Ascending aorta (tissue), 2 donors: ENCODE measurements around the gene PPFIA2. TPM values are rescaled to one million over a fixed set of nuclear protein-coding genes. Genes with fewer than 3 reads are reported as not detected.

Experiments used
- DNase-seq, 2 donors: peaks; one replicate each; pipeline ENCODE4 v3.0.0-alpha.2; 2019; ENCODE audit warnings: low spot score in 2 of 2
- H3K27ac ChIP-seq, 2 donors: fragments of 200-600 bp; sonication (generic); one replicate each; pipeline ENCODE4 v1.5.1; 2016 to 2017; ENCODE audit warnings: mild to moderate bottlenecking in 1 of 2
- H3K27me3 ChIP-seq: fragments of 200-600 bp; sonication (generic); one replicate; pipeline ENCODE4 v1.5.1; 2017
- H3K36me3 ChIP-seq, 2 donors: fragments of 200-600 bp; sonication (generic); one replicate each; pipeline ENCODE4 v1.5.1; 2016
- H3K4me1 ChIP-seq, 2 donors: fragments of 200-600 bp; sonication (generic); one replicate each; pipeline ENCODE4 v1.5.1; 2016 to 2017; ENCODE audit warnings: mild to moderate bottlenecking in 1 of 2
- H3K4me3 ChIP-seq, 2 donors: fragments of 200-600 bp; sonication (generic); one replicate each; pipeline ENCODE4 v1.5.1; 2016 to 2017; ENCODE audit warnings: mild to moderate bottlenecking in 1 of 2
- H3K9me3 ChIP-seq, 2 donors: fragments of 200-600 bp; sonication (generic); one replicate each; pipeline ENCODE4 v1.5.1; 2016
- intact Hi-C: fragments of 100-400 bp; cut with DNase I; formaldehyde crosslinking; loops from one replicate; pipeline ENCODE4 v1.15.1; 2023
- total RNA-seq: library from RNA; depleted of rRNA; stranded (reverse); fragments of >200 nt; gene quantifications from one replicate; pipeline ENCODE4 v1.1.0, GENCODE V29; 2016
- TF ChIP-seq, protein P1 (sequence below), 3 experiments: fragments of 200-600 bp in 2 of 3; fragments of 450-650 bp in 1 of 3; sonication (generic) in 2 of 3; IDR thresholded peaks; one replicate each; pipeline ENCODE4 v1.5.1; 2016 to 2019; ENCODE audit warnings: antibody characterized with exemption in 3 of 3, mild to moderate bottlenecking in 1 of 3, moderate library complexity in 1 of 3

The PPFIA2 gene
- total RNA-seq, 1 donor from 2014 or later = 15.0 TPM

DNA sequence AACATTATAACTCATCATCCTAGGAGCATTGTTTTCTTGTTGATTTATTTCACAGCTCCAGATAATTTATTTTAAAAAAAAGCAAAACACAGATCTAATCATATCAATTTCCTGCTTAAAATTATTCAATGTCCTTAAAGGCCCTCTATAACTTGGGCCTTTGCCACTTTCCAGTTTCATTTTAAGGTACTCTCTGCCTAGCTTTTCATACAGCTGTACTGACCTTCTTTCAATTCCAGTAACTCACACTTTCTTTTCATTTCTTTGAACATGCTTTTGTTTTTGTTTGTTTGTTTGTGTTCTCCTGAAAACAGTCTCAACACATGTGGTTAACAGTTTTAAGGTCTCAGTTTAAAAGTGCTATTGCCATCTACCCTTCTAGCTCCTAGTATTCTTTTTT is 399.4 kb downstream of the PPFIA2 start:
- DNase-seq = no peak
- no peak overlapping the region for H3K4me3 ChIP-seq
- TF ChIP-seq, protein P1, sequence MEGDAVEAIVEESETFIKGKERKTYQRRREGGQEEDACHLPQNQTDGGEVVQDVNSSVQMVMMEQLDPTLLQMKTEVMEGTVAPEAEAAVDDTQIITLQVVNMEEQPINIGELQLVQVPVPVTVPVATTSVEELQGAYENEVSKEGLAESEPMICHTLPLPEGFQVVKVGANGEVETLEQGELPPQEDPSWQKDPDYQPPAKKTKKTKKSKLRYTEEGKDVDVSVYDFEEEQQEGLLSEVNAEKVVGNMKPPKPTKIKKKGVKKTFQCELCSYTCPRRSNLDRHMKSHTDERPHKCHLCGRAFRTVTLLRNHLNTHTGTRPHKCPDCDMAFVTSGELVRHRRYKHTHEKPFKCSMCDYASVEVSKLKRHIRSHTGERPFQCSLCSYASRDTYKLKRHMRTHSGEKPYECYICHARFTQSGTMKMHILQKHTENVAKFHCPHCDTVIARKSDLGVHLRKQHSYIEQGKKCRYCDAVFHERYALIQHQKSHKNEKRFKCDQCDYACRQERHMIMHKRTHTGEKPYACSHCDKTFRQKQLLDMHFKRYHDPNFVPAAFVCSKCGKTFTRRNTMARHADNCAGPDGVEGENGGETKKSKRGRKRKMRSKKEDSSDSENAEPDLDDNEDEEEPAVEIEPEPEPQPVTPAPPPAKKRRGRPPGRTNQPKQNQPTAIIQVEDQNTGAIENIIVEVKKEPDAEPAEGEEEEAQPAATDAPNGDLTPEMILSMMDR (IDR thresholded peaks at IDR 0.05) = no peak
- peaks cover 0 to 3% of the 10 kb centered on the region in 2 donors for H3K36me3 ChIP-seq
- H3K27ac ChIP-seq = no peak overlapping the region
- no peaks in the 10 kb centered on the region for H3K4me1 ChIP-seq
- no peaks in the 10 kb centered on the region for H3K9me3 ChIP-seq
- H3K27me3 ChIP-seq = no peaks in the 10 kb centered on the region
- intact Hi-C loops = no loop called here

DNA sequence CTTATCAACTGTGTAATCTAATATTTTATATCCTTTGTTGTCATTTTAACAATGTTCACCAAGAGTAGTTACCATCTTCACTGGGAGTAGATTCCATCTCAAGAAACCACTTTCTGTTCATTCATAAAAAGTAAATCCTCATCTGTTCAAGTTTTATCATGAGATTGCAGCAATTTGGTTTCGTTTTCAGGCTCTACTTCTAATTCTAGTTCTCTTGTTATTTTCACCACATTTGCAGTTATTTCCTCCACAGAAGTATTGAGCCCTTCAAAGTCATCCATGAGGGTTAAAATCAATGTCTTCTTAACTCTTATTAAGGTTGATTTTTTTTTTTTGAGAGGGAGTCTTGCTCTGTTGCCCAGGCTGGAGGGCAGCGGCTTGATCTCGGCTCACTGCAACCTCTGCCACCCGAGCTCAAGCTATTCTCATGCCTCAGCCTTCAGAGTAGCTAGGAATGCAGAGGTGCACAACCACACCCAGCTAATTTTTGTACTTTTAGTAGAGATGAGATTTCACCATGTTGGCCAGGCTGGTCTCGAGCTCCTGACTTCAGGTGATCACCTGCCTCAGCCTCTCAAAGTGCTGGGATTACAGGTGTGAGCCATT is 404.7 kb downstream of the PPFIA2 start:
- TF ChIP-seq, protein P1 (IDR thresholded peaks at IDR 0.05) = no peak
- intact Hi-C loops = no loop called here
- Histone ChIP-seq H3K4me1 (no peaks in the 10 kb centered on the region), H3K27ac (no peak overlapping the region), H3K4me3 (no peak overlapping the region), H3K27me3 (no peaks in the 10 kb centered on the region), H3K9me3 (no peaks in the 10 kb centered on the region), H3K36me3 (peaks cover 0 to 11% of the 10 kb centered on the region in 2 donors)
- no peak for DNase-seq

DNA sequence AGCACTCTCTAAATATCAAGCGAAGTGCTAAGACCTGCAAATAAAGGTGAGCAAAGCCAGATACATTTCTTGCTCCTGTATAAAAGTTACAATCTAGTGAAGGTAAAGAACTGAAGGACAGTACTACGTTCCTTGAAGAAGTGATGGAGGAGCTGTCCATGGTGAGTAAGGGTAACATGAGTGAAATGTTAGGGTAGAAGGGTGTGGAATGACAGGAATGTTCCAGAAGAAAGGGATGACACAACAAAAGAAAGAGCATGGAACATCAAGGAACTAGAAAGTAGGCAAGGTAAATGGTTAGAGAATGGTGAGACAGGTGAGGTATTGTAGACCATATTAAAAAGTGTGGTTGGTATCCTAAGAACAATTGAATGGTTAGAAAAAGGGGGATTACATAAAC is 408.8 kb downstream of the PPFIA2 start:
- TF ChIP-seq, protein P1 (IDR thresholded peaks at IDR 0.05) = no peak
- H3K4me3 ChIP-seq = no peak overlapping the region

DNA sequence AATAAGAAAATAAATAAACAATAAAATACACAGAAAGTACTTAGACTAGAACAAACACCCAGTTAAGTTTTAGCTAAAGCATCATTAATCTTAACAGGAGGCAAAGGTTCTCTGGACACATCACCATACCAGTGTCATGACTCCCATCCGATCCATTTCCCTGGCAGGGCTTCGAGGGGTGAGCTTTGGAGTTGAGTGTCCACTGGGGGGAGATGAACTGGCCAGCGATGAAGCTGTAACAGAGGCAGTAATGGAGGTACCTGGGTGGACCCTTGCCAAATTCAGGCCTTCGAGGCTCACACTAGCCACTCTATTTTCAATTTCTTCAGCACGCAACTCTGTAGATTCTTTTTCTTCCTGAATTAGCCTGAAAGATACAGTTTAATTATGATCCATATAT is 411.7 kb downstream of the PPFIA2 start:
- no peak overlapping the region for H3K4me3 ChIP-seq
- TF ChIP-seq, protein P1 (IDR thresholded peaks at IDR 0.05) = no peak
- H3K27me3 ChIP-seq = no peaks in the 10 kb centered on the region
- intact Hi-C loops = no loop called here
- no peak for DNase-seq
- H3K36me3 ChIP-seq = peaks cover 0 to 5% of the 10 kb centered on the region in 2 donors
- no peak overlapping the region for H3K27ac ChIP-seq
- H3K4me1 ChIP-seq = no peaks in the 10 kb centered on the region
- H3K9me3 ChIP-seq = no peaks in the 10 kb centered on the region

More for the DNA sequence above, 408.8 kb downstream of the PPFIA2 start:
- intact Hi-C loops = no loop called here
- peaks cover 0 to 11% of the 10 kb centered on the region in 2 donors for H3K36me3 ChIP-seq
- no peak overlapping the region for H3K27ac ChIP-seq
- H3K27me3 ChIP-seq = no peaks in the 10 kb centered on the region
- DNase-seq = no peak
- H3K4me1 ChIP-seq = no peaks in the 10 kb centered on the region
- no peaks in the 10 kb centered on the region for H3K9me3 ChIP-seq

DNA sequence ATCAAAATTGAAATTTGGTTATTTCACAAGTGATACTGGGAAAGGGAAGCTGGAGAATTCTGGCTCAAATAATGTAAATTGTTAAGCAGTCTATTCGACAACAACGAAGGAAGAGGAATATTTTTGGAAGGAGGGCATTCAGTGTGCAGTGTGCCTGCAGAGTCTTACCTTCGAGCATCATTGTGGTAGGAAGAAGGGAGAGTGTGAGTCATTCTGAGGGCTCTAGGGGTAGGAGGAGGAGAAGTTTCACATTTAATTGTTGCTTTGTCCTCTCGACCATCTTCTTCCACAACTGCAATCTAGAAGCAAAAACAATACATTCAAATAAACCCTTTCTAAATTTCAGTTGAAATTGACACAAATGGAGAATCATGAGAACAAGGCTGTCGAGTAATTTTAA is 418.2 kb downstream of the PPFIA2 start:
- intact Hi-C loops = no loop called here
- Histone ChIP-seq H3K36me3 (peaks cover 3 to 12% of the 10 kb centered on the region in 2 donors), H3K27me3 (no peaks in the 10 kb centered on the region), H3K9me3 (no peaks in the 10 kb centered on the region), H3K4me3 (no peak overlapping the region), H3K4me1 (no peaks in the 10 kb centered on the region), H3K27ac (no peak overlapping the region)
- TF ChIP-seq, protein P1 (IDR thresholded peaks at IDR 0.05) = no peak
- no peak for DNase-seq

DNA sequence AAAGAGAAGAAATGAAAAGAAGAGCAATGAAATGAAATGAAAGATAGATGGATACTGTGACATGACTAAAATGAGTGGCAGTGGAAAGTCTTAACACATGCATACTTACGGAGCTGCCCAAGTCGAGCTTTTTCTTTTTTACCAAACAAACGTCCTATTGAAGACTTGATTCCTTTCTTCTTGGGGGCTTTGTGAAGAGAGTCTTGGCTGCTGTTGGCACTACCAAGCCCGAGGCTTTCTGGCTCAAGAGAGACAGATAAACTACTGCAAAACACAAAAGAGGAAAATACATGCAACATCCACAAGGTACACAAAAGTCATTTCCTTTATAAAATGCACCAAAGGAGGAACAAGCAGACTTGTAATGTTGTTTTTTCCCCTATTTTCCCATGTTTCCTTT is 420.1 kb downstream of the PPFIA2 start:
- TF ChIP-seq, protein P1 (IDR thresholded peaks at IDR 0.05) = no peak
- Histone ChIP-seq H3K36me3 (peaks cover 5 to 12% of the 10 kb centered on the region in 2 donors), H3K4me3 (no peak overlapping the region), H3K4me1 (no peaks in the 10 kb centered on the region), H3K9me3 (no peaks in the 10 kb centered on the region), H3K27ac (no peak overlapping the region), H3K27me3 (no peaks in the 10 kb centered on the region)
- intact Hi-C loops = no loop called here
- no peak for DNase-seq
